IPS-NIHi7 (cell line): ENCODE results near the gene PRMT9.

Source experiments
- DNase-seq: peaks from one replicate; pipeline ENCODE4 v3.0.0; 2012; ENCODE audit warnings: mixed read lengths; ENCODE audit errors: extremely low spot score

Gene PRMT9

GRCh38 chr4:147683717-147684700 lies at the start of gene PRMT9:
Gene PRMT9 (minus strand): TSS chr4:147684163. CDS start chr4:147683987, 176 bp downstream.
- peak; percentile 96 for DNase-seq

DNA sequence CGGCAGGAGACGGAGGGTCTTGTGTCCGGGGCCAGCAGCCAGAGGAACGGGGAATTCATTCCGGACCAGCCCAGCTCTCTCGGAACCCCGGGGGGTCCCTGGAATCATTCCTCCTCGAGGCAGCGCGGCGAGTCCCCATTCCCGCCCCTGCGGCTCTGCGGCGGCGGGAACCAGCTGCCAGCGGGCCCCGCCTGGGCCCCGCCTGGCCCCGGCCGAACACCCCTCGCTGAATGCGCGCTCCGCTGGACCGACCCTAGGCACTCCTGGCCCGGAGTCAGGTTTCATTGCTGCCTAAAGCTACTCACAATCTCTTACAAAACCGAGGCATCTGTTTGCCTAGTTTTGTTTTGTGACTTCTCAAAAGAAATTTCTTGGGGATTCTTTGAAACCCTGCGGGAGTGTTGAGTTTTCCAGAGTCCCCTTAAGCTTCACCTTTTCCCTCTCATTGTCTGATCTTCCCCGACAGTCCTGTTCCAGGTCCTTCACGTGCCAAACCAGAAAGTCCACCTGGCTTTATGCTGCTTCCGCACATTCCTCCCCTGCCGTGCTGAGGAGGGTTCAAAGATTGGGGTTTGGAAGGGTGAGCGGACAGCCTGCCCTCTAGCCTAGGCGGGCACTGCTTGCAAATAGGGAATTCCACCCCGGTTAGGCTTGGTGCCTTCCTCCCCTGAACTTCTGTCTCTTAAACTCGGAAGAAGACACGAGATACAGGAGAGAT lies 48.7 kb upstream of the PRMT9 start:
- DNase-seq: peak; percentile 60

GRCh38 chr4:147731580-147732517 lies 47.9 kb upstream of the PRMT9 start, which contains the start of gene ARHGAP10:
Gene ARHGAP10 (plus strand): TSS chr4:147732088. CDS start chr4:147732302, 214 bp downstream.
- peak; percentile 60 for DNase-seq

GRCh38 chr4:147730333-147730732 lies 46.4 kb upstream of the PRMT9 start:
- no peak for DNase-seq

- DNase-seq: no peak
Observed at GRCh38 chr4:147727476-147728028, 43.6 kb upstream of the PRMT9 start.

DNA sequence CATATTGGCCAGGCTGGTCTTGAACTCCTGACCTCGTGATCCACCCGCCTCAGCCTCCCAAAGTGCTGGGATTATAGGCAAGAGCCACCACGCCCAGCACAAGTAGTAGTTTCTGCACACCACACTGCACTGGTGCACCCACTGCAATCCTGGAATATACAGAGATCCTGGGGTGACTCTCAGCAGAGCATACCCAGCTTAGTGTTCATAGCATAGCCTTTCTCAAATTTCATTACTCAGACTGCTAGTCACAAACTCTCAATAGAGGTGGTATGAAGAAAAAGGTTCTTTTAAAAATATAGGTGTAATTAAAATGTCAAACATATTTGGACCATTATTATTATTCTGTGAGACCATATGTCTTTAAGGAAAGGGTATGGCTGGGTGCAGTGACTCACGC lies 41.7 kb upstream of the PRMT9 start:
- DNase-seq: no peak

- DNase-seq: no peak
Observed at GRCh38 chr4:147724468-147725201, 40.7 kb upstream of the PRMT9 start.

DNA sequence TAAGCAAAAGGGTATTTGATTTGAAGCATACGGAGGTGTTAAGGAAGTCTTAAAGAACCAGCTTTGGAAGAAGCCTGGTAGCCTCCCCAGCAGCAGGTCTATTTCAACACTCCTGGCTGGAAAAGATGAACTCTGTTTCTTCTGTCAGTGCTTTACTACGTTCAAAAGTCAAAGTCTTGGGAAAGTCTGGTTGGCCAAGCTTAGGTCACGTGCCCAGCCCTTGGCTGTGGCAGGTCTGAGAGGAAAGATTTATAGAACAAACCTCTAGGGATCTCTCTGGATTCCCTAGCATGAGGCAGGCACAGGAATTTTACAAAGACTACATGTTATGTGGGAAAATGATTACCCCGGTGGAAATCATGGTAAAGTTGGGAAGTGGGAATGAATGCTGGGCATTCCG lies 39.4 kb upstream of the PRMT9 start:
- no peak for DNase-seq

DNA sequence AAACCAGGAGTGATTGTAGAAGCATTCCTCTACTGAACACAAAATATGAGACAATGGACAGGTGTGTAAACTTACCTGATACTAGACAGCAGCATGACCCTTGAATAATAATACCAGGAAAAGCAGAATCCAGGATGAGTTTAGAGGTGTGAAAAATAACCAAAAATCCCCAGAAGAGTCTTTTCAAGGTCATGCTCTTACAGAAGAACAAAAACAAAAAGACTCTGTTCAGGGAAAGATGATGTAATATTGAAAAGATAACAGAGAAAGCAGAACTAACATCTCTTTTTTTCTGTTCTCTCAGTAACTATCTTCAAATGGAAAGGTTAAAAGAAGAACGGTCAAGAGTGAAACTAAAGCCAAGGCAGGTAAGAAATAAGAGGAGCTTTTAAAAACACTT lies 33.9 kb upstream of the PRMT9 start:
- DNase-seq: no peak

GRCh38 chr4:147714575-147715401 lies 30.8 kb upstream of the PRMT9 start:
- DNase-seq: no peak

GRCh38 chr4:147709999-147710398 lies 26.0 kb upstream of the PRMT9 start:
- DNase-seq: no peak

DNA sequence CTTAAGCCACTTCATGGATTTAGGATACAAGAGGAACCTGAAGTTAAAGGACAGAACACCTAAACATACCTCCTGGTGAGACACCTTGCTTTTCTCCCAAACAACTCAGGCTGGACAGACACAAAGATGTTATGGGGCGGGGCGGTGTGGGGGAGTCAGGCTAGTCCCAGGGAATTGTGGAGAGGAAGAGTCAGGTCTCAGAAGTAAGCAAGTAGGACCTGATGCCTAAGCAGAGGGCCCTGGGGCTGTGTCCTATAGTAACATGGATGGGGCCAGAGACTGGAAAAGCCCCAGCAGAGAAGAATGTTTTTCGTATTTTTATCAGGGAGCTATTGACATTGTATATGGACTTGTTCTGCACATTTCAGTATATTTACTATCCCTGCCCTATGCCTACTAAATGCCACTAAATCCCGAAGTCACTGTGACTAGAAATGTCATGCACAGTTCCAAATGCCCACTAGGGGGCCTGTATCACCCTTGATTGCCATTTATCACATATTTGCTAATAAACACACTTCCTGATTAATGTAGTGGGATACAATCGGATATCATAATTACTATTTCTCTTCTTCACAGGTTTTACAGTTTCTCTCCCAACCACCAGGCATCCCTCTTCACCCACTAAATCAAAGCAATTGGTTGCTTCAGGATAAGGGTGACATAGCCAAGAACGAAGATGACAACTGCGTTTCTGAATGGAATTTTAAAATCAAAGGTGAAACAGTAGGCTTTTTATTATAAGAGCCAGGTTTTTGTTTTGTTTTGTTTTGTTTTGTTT lies 24.1 kb upstream of the PRMT9 start:
- peak; percentile 37 for DNase-seq

DNA sequence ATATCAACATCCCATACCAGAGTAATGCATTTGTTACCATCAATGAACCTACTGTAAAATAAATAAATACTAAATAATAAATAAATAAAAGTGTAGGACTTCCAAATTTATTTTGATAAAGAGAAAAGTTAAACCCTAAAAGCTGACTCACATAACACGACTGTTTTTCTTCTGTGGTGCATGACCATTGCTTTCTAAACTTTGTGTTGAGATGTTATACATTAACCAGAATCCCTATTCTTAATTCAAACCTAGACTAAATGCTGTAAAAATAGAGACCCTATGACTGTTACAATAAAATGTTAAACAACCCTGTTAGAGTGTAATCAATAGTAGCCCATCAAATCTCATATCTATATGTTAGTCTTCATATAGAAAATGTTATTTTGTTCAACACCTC lies 20.9 kb upstream of the PRMT9 start:
- DNase-seq: no peak

DNA sequence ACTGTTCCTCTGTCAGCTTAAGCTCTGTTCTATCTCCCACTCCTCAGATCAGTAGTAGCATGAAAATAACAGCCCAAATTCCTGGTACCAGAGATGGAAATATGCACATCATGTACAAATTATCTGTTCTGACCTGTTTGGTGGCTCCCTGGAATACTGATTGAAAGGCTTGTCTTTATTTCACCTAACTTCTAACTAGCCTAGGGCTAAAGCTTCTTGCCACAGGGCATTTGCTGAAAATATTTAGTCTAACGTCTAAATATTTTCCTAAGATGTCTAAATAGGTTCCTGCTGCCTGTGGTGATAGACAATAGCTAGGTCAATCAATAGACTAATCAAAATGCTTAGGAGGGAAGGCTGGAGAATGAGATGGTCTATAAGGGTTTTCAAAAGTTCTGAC lies 12.9 kb upstream of the PRMT9 start:
- DNase-seq: no peak

DNA sequence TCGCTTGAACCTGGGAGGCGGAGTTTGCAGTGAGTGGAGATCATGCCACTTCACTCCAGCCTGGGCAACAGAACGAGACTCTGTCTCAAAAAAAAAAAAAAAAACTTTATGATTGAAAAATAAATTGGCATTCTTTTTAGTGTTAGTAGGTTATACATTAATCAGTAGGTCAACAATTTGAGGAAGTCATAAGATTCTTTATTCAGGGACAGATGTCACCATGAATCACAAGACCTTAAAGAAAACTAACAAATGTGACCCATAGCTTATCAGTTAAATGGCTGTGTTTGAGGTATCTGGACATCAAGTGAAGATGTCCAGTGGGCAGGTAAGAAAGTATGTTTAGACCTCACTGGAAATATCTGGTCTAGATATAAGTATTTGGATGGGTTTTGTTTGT lies 9.3 kb upstream of the PRMT9 start:
- DNase-seq: no peak

- DNase-seq: no peak
Observed at GRCh38 chr4:147691820-147692219, 7.9 kb upstream of the PRMT9 start.

- DNase-seq: no peak
Observed at GRCh38 chr4:147689067-147689466, 5.1 kb upstream of the PRMT9 start.

GRCh38 chr4:147683188-147683591 lies 773 bp downstream of the PRMT9 start:
- peak; percentile 14 for DNase-seq

DNA sequence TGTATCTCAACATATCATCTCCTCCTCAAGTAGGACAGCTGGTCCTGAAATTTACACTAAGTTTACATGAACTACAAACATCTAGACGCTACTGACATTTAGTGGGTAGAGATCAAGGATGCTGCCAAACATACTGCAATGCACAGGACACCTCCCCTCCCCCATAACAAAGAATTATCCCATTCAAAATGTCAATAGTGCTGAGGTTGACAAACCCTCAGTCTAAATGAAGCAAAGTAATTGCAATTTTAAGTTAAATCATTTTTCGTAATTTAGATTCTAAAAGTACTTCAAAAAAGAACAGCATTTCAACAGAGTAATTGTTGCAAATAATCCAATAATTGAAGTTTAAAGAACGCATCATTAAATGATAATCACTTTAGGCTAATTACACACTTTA lies 1.2 kb downstream of the PRMT9 start:
- no peak for DNase-seq
